OCI-M1 (cell line): ENCODE data around the gene NAV1.
A peak's percentile ranks its signal among the peaks of the same experiment; 100 is the strongest.
"Not testable (repeated sequence)": the region's sequence is repeated elsewhere in the genome, so short reads cannot be mapped to it uniquely, and the experiment has no call there.

Source experiments
- DNase-seq: peaks from one replicate; lab custom pipeline; 2025; lab: John Stamatoyannopoulos, UW

Gene NAV1

GRCh38 chr1:201528631-201529252, 10.2 kb upstream of the NAV1 start:
- no peak for DNase-seq

- peak; percentile 88 for DNase-seq
Measured at GRCh38 chr1:201530741-201531531, 8.0 kb upstream of the NAV1 start.

GRCh38 chr1:201531551-201532425, 7.1 kb upstream of the NAV1 start:
- no peak for DNase-seq

GRCh38 chr1:201533836-201534235, 5.1 kb upstream of the NAV1 start:
- no peak for DNase-seq

GRCh38 chr1:201535046-201535918, 3.6 kb upstream of the NAV1 start:
- DNase-seq: peak; percentile 69

DNA sequence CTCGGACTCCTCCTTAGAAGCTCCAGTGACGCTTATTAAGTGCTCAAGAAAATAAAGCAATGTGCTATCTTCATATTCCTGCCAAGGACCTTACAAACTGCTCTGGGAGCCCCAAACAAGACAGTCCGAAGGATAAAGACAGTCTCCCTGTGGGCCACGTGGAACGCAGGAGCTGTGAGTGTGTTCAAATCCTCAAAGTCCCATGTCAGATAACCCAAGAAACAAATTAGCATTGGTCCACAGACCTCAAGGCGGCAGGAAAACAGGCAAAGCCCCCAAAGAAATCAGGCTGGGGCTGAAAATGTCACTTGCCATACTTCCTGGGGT, 3.0 kb upstream of the NAV1 start:
- DNase-seq: no peak

DNA sequence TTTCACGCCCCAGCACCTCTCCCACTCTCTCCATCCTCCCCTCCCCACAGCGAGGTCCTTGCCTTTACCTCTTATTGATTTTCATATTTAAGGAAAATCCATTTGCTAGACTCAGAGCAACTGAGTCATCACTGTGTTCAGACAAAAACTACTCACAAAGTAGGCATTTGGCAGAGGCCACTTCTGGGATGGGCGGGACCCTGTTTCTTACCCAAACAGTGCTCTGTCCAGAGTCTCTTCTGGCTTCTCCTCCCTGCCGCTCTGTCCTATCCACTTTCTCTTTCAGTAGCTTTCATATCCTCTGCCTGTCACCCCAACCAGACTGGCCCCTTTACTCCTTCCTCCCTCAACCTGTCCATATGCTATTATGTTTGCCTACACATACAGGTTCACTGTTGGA, 2.4 kb upstream of the NAV1 start:
- no peak for DNase-seq

- no peak for DNase-seq
Measured at GRCh38 chr1:201537028-201537427, 1.9 kb upstream of the NAV1 start.

- no peak for DNase-seq
Measured at GRCh38 chr1:201537467-201537866, 1.5 kb upstream of the NAV1 start.

DNA sequence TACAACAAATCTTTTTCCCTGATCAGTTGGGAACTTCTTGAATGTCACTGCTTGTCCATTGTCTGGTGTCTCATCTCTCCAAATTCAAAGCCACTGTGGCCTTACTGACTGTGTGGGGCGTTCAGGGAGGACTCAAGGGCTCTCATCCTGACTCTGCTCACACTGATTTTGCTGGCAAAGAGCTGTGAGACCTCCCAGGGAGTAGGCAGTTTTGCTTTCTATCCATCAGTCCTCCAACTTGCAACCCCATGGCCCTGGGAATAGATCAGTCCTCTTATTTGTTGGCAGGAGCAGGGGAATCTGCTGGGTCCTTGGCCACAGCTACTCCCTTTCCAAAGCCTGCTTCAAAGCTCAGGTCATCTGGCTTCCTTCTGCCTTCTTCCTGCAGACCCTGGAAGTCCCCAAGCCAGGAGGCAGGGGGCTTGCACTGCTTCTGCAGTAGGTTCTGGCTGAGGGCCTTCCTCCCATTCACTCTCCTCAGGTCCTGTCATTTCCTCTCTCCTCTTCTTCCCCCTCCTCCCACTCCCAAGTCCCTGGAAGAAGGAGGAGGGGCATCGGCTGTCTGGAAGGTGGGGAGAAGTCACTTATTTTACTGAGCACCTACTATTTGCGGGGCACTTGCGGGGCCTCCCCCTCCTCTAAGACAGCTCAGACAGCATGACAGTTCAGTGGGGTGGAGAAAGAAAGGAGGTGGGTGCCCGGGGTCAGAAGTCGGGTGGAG, 876 bp upstream of the NAV1 start:
- DNase-seq: no peak

GRCh38 chr1:201539561-201540431, 869 bp downstream of the NAV1 start:
- DNase-seq: peak; percentile 55

DNA sequence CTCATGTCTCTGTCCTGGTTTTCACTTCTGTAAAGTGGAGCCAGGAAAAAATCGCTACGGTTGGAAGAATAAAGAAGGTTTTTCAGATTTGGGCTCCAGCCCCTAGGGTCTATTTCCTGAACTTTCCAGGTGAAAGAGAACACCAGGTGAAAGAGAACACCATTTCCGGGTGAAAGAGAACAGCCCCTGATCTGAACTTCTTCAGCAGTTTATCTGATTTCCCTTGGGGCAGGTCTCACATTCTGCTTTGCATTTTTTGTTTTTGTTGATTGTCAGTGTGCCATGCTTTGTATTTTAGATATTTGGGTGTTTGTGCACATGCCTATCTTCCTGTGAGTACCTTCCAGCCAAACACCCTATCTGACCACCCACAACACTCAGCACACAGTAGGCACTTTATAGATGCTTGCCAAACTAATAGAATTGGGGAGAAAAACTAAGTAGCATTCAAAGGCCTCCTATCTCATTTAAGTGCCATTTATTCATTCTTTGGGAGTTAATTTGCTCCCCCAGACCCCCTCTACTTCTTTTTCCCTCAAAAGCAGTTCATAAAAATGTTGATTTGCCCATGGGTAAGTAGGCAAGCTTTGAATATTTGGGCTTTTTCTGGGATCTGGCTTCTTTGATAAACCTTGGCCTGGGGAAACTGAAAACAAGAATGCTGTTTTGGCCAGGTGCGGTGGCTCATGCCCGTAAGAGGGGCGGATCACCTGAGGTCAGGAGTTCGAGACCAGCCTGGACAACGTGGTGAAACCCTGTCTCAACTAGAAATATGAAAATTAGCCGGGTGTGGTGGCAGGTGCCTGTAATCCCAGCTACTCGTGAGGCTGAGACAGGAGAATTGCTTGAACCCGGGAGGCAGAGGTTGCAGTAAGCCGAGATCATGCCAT, 2.2 kb downstream of the NAV1 start:
- no peak for DNase-seq

GRCh38 chr1:201542309-201543035, 3.5 kb downstream of the NAV1 start:
- no peak for DNase-seq

GRCh38 chr1:201543871-201544642, 5.1 kb downstream of the NAV1 start:
- DNase-seq: no peak

DNA sequence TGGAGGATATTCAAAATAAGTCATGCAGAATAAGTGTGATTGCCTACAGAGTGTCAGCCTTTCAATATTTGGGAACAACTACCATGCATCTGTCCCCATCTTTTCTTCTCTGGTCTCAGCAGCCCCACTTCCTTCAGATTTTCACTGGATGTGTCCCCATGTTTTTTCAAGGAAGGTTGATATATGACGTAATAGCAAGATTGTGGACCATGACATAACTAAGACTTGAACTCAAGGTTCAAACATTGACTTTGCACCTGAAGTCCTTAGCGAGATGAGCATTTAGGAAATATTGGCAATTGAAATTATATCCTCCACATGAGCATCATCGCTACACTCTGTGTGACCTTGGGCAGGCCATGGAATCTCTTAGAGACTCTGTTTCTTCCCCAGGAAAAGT, 5.8 kb downstream of the NAV1 start:
- DNase-seq: no peak

DNA sequence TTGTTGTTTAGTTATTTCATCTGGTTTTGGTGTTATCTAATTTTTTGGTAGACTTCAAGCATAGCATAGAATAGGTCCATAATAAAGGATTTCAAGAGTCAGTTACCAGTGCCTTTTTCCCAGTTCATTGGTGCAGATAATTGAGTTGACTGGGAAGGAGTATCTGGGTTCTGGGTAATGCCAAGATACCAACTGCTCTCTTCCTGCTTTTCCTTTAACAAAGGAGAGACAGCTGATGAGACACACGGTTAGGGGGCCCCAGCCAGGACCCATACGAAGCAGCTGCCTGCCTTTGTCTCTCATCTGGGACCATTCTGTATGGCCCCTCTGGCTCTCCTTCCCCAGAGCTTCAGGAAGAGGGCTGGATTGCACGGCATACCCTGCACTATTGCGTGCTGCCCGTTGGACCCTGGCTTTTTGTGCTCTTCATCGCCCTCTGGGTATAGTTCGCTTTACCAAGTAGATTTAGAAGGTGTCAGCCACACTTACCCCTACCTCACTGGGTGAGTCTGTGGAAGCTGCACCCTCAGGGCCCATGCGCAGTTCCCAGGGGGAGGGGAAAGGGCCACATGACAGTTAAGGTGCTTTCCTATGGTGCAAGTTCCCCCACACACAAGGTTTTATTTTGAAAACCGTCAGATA, 7.0 kb downstream of the NAV1 start:
- peak; percentile 33 for DNase-seq

GRCh38 chr1:201549522-201549921, 10.6 kb downstream of the NAV1 start:
- DNase-seq: not testable (repeated sequence)
